Activated CD8-positive, alpha-beta memory T cell treated with anti-CD3 and anti-CD28 coated beads for 48 hours (primary cell): ENCODE measurements around the gene PTCHD1.

Experiments used
- DNase-seq, 3 experiments: peaks; one replicate each; pipeline ENCODE4 v3.0.0-alpha.2; 2020; ENCODE audit warnings: low read depth in 2 of 3, low spot score in 2 of 3

PTCHD1 gene

DNA sequence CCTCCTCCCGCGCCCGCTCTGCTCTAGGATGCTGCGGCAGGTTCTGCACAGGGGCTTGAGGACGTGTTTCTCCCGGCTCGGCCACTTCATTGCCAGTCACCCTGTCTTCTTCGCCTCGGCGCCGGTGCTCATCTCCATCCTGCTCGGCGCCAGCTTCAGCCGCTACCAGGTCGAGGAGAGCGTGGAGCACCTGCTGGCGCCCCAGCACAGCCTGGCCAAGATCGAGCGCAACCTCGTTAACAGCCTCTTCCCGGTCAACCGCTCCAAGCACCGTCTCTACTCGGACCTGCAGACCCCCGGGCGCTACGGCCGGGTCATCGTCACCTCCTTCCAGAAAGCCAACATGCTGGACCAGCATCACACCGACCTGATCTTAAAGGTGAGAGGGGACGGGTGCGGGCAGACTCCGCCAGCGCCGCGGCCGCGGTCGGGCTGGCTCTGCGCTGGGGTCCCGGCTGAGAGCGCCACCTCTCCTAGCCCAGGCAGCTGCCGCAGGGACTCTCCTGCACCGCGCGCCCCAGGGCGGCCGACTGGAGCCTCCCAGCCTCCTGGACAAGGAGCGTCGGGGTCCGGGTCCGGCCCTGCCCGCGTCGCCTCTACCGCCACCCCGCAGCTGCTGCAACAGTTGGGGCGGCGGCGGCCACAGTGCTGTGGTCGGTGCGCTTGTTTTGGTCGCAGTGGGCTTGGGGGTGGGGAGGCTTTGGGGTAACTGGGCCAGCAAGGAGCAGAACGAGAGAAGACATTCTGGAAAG is at the start of gene PTCHD1:
PTCHD1 (plus strand) TSS at position 2 of the 752 bp plus-strand sequence; CDS start at position 29, 27 bp downstream.
- DNase-seq: no peak

DNA sequence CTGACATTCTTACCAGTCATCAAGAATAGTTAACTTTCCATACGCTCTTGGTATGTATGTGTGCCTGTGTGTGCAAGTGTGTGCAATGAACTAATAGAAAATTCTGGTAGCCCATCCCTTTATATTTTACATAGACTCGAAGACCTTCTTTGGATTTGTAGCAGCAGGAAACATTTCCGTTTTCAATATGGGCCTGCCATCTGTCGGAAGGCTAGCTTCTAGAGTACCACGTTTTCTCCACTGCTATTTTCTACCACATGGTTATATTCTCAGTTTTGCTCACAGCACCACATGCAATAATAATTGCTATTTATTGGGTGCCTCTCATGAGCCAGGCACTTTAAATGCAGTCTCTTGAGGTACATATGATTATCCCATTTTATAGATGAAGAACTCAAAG is 47.9 kb upstream of the PTCHD1 start:
- DNase-seq: no peak

DNA sequence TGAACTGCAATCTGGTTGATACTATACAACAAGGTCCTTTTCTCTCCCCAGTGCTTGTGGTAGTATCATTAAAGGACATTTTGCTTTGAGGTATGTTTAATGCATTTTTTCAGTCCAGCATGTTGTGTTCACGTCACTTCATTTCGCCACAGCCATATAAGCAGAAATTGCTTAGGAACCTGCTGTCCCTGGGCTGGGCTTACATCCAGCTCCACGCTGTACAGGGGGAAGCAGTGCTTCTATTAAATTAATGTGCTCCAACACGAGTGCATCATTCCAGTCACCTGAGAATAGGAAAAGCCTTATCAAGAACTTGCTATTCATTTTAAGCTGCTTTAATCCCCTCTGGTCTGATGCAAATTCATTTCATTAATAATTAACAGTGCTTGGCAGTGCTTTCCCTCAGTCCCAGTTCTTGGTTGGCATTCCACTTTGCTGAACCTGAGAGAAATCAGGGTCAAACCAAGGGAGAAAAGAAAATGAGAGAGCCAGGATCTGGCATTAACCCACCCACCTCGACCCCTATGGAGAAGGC is 47.4 kb upstream of the PTCHD1 start:
- DNase-seq: no peak

DNA sequence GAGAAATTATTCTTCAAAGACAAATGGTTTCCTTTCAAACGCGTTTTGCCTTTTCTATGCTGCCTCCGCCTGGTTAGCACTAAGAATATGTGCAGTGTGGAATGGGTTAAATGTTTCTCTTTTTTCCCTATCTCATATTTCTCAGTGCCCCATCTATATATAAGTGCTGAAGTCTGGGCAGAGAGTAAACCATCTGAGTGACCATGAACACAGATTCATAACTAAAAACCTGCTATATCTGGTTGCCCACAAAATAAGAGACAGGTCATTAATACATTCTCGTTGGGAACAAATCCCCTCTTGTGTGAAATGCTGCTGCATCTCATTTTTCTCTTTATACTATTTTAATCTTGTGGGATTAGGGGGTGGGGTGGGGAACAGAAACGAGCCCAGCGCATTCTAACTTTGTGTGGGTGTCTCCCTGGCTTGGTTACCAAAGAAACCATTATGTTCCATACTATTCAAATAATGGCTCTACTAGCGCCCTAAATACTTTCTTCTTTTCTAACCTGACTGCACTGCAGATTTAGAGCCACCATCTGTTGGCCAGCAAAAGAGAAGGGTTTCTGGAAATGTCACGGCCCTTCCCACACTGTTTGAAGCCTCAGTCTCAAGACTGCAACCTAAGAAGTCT is 42.2 kb upstream of the PTCHD1 start:
- DNase-seq: no peak

DNA sequence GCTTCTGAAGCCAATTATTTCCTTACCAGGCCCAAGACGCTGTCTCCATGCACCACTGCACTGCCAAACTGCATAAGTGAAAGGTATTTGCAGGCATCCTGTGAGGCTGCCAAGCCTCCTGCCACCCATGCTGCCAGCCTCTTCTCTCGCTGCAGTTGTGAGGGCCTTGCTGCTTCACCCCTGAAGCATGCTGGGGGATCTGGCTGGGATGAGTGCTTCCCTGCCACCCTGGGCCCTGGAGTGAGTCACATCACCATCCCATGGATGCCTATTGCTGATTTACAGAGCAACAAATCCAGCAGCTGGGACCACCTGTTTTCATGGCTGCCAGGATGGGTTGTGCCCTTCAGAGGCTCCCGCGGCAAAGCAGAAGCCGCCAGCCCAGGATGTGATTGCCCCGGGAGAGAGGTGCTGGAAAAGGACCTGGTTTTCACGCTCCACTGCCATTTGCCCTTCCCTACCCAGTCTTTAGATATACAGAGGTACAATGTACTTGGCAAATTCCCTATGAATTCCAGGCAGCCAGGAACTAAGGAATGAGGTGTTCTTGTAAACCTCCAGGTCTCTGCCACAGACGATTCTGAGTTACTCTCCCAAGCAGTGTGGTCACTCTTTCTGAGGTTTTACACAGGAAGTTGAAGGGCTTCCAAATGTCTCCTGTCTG is 41.5 kb upstream of the PTCHD1 start:
- no peak for DNase-seq

DNA sequence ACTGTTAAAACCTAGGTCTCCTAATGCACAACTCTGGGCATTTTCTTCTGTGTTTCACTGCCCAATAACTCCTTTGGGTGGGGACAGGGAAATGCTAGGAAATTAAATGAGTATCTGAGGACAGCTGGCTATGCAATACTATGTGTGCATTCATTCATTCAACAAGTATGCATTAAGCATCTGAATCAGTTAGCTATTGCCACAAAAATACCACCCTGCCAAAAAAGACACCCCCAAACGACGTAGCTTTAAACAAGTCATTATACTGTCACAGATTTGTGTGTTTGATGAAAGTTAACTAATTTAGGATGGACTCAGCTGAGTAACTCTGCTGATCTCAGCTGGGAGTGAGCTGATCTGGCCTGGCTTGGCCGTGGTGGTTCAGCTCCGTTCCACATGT is 29.8 kb upstream of the PTCHD1 start:
- no peak for DNase-seq

DNA sequence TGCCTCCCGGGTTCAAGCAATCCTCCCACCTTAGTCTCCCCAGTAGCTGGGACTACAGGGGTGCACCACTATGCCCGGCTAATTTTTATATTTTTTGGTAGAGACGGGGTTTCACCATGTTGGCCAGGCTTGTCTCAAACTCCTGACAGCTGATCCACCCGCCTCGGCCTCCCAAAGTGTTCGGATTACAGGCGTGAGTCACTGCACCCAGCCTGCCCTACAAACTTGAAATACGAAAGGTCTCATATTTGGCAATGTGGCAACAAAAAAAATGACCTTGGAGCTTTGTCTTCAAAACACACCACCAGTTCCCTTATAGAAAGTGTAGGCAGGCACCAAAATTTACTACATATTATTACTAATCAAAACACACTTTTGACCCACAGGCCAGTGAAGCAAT is 22.9 kb upstream of the PTCHD1 start:
- no peak for DNase-seq

DNA sequence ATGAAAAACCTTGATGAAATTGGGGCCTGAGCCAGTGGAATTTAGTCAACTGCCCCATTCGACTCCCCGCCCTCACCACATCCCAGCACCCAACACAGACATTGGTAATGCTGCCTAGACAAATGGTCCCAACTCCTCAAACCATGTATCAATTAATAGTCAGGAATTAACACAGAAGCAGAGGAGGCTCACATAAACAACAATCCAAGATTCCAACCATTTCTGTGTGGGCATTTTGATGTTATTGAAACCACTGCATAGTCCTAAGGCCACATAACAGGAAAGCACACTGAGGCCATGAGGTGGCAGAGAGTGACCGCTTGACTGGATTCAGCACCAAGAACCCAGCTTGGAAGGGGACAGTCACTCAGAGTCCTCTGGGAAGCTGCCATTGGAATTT is 22.5 kb upstream of the PTCHD1 start:
- DNase-seq: no peak

DNA sequence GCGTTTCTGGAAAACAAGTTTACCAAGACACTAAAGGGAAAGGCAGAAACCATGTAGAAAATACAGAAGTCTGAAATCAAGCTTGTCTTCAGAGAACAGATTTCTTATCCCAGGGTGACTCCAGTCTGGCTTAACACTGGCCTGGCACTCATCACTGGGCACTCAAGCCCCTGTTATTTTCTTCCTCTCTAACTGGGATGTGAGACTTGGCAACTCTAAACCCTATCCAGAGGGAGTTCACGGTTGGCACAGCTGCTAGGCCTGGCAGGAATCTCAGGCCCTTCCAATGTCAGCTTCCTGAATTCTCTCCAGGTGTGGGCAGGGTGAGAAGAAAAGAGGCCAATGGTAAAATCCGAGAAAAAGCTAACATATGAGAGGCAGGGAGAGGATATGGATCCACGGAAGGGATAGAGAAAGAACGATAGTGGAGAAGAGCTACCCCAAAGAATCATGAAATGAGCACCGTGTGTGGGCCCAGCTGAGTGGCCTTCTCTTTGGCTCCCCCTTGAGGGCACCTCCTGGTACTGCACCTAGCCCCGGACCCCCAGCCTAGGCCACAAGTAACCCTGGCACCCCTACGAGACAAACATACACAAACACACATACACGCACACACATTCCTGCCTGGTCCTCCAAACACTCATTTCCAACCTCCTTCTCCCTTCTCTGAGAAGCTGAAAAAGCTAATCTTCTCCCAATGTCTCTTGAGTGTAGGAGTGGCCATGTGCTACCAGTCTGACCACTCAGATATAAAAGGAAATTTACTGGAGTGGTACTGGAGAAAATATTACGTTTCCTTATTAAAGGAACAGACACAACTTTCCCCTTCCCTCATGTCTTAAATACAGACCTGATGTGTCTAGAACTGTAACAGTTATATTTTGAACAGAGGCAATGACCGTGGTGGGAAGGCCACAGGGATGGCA is 16.6 kb upstream of the PTCHD1 start:
- peak in 2 of 3 experiments; percentile 4 to 22 for DNase-seq

DNA sequence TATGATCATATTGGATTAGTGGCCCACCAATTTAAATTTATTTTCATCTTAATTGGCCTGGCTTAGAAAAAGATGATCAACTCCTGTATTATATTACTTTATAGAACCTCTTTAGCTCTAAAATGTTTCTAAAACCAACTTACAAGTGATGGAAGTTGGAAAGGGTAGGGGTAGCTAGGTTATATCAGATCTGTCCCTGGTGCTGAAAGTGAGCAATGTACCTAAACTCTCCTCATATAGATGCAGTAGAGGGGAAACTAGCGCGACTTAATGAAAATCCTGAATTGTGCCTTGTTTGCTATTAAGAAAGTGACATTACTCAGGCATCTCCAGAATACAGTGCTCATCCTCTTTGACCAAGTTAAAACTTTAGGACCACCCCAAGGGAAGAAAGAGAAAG is 7.5 kb upstream of the PTCHD1 start:
- no peak for DNase-seq

DNA sequence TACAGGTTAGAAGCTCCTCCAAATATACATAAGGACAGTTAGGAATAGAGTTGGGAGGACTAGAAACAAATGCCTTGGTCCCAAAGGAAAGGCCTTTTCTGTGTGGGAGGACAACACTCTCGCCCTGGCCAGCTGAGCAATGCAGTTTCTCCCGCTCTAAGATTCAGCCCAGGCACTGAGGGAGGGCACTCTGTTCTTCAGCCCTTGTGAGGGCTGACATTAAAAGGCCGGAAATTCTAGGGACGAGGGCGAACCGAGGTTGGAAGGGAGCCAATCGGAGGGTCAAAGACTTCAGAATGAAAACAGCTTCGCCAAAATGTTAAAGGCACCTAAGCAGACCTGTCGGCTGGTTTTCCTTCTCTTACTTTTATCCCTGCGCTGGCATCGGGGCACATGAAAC is 2.9 kb upstream of the PTCHD1 start:
- DNase-seq: no peak

DNA sequence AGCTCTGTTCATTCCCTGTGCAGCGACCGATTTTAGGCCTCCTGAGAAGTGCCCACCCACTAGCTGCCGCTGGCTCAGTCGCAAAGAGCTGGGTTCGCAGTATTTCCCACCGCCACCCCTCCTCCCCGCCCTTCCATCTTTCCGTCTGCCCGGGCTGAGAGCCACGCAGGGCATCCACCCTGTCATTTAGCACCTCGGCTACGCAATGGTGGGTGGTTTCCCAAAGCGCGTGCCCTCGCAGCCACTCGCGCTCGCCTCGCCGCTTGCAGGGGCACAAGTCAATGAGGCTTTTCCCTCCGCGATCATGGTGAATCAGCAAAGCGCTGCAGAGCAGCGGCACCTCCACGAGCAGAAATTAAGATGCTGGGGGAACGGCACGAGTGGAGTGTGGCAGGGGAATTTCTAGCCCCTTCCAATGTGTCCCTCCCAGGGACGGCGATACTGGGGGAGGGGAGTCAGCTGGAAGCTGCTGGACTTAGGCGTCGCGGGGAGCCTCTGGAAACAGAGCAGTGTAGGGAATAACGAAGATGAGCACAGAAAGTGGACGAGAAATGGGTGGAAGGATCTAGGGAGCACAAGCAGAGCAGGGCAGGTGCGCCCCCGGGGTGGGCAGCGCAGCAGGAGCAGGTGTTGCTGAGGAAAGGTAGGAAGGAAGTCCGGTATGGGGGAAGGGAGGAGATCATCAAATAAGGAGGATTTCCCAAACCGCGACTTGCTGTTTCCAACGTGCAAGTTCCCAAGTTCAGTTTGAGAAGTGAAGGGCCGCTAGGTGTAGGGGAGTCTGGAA is 2.4 kb upstream of the PTCHD1 start:
- no peak for DNase-seq

DNA sequence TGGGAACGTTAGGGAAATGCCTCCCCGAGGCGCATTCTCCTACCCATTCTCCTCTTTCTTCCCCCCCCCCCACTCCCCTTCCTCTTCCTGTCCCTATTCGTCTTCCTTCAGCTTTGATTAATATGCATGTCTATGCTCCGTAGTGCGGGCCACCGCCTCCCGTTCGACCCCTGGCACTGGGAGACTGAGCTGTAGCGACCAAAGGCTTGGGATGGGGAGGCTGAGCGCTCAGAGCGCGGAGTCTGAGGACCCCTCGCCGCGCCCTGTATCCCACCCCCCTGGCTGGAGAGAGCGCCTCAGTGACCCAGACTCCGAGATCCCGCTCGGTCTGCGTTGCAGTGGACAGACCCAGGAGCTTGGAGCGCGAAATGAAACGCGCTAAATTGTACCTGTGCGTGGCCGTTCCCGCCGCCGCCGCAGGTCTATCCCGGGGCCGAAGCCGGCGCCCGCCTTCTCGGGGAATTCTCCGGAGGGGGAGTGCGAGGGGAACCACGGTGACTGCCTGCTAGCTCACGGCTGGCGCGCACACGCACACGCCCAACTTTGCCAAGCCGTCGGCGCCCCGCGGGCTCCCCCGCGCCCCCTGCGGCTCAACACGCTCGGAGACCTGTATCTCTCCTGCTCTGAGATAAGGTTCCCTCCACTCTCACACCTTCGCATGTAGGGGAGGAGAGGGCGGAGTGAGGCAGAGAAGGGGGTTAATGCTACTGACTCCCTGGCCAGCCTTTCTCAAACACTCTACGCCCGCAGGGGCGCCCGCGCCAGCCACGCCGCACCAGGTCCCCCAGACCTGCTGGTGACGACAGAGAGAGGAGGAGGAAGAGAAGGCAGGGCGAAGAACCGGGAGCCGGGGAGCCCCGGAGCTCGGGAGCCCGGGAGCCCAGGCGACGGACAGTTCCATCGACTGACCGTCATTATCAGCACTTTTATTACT is 1.5 kb upstream of the PTCHD1 start:
- DNase-seq: no peak

DNA sequence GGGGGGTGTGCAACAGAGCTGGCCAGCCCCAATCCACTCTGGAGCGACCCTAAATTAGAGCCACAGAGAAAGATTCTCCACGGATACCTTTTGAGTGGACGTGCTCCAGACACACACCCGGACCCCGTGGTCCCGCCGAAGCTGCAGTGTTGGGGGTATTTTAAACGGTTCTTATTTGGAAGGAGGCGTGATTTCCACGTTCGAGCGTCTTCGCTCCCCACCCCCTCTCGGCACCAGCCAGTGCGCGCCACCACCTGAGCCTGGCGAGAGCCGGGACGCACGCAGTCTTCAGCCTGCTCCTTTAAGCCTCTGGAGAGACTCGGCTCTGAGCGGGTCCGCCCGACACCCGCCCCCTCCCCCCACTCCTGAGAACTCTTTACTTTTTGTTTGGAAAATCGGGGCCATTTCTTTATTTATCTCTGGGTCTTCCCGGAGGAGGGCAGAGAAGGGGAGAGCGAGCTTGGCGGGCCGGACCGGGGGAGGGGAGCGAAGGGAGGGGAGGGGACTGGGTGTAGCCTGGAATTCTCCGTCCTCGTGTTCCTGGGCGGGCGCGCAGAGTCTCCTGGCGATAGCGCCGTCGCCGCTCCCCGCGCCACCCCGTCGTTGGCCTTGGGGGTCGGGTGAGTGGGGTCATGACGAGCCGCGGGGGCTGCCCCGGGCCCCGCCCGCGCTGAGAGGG is 668 bp upstream of the PTCHD1 start:
- DNase-seq: no peak

DNA sequence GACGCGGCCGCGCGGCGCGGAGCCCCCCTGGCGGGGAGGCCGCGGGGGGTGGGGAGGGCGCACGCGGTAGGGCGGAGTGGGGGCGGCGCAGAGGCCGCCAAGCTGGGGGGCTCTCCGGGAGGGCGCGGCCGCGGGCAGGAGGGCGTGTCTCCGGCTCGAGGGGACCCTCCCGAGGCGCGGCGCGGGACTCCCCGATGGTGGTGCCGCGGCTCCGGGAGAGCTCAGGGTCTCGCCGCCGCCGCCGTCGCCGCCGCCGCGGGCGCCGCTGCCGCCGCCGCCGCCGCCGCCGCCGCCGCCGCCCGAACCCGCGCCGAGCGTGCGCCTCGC is 165 bp upstream of the PTCHD1 start:
- DNase-seq: no peak

DNA sequence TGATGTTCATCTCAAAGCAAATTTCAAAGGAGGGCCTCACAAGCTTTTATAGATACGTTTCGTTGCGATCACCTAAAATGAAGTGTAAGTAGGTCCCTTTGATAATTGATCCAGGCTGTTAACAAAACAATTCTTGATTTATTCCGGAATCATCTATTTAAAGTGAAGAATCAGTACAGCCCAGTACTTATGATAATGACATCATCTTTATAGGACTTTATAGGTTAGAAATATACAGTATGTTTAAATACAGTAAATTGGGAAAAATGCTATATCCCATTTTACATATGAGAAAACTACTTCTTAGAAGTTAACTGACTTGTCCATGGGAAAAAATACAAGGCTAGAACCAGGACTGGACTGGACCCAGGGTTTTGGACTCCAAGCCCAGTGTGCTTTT is 3.7 kb downstream of the PTCHD1 start:
- DNase-seq: no peak

DNA sequence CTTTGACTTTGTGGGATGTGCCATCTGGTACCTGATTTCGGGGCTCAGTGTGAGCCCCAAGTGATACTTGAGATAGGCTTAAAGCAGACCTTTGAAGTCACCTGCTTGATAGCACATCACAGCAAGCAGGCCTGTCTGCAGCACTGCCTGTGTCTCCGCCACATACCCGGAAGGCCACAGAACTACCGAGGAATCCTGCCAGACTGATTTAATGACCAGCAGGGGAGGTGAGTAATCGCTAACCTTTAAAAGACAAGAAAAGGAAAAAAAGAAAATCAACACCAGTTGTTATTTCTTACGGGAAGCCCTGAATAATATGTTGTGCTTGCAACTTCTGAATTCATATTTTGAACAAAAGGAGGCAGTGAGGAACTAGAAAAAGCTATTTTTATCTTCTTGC is 6.8 kb downstream of the PTCHD1 start:
- no peak for DNase-seq

DNA sequence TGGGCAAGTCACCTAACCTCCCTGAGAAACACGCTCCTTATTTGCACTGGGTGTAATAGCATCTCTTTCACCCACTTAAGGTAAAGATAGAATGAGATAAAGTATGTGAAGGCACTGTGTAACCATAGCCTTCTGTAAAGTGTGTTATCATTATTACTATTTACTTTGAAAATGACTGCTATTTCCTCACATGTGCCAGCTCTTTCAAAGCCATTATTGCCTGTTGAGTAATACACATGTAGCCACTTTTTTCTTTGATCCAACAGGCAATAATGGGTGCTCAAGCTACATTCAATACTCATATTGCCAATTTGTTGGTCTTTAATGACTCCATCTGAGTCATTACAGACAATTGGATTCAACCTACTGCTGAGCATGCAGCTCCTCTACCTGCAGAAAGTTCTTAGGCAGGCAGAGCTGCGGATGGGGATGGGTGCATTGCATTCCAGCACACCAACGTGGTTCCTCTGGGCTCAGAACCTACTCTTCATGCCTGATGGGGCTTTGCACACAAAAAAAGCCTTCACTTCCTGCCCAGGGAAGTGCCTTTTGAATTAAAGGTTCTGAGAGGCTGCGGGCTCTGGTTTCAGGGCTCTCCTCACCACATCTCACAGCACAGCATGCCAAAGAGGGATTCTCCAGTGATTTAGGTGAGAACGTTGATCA is 9.7 kb downstream of the PTCHD1 start:
- DNase-seq: no peak
